K562 (cell line): ENCODE results near the gene NF1.

Source experiments
- CCNT2 ChIP-seq: IDR thresholded peaks from 2 replicates; pipeline ENCODE4 v1.6.1; 2011; ENCODE audit warnings: borderline replicate concordance, low read depth, mild to moderate bottlenecking, moderate library complexity, mixed read lengths, low read length; ENCODE audit not compliant: insufficient read length; ENCODE audit errors: extremely low read depth
- SIRT6 ChIP-seq: IDR thresholded peaks from one replicate; pipeline ENCODE4 v1.6.1; 2012; ENCODE audit warnings: low read depth, mild to moderate bottlenecking, control low read depth, inconsistent platforms, low read length, moderate library complexity
- ZNF140 ChIP-seq: fragments of 250-450 bp; sonication (Bioruptor Pico); IDR thresholded peaks from 2 replicates; pipeline ENCODE4 v1.8.0; 2021; ENCODE audit warnings: moderate library complexity, mild to moderate bottlenecking, inconsistent platforms
- TF ChIP-seq, protein P1 (sequence below): sonication (generic); formaldehyde crosslinking; IDR thresholded peaks from 2 replicates; pipeline ENCODE4 v1.5.0; 2020; ENCODE audit warnings: missing genetic modification reagents
- TF ChIP-seq, protein P2 (sequence below), 2 experiments: fragments of 450-650 bp in 1 of 2; IDR thresholded peaks; 2 replicates each; pipeline ENCODE4 v1.6.1; 2011 to 2017; ENCODE audit warnings: low read depth in 2 of 2, antibody characterized with exemption in 1 of 2, borderline replicate concordance in 1 of 2, low read length in 1 of 2, mild to moderate bottlenecking in 1 of 2, mixed read lengths in 1 of 2; ENCODE audit not compliant: control insufficient read depth in 1 of 2

GRCh38 chr17:31275116-31275515 lies 180.3 kb downstream of the NF1 start:
- TF ChIP-seq SIRT6 (no peak), ZNF140 (CRISPR knock-in tag) (no peak), CCNT2 (no peak)
- TF ChIP-seq, protein P1, sequence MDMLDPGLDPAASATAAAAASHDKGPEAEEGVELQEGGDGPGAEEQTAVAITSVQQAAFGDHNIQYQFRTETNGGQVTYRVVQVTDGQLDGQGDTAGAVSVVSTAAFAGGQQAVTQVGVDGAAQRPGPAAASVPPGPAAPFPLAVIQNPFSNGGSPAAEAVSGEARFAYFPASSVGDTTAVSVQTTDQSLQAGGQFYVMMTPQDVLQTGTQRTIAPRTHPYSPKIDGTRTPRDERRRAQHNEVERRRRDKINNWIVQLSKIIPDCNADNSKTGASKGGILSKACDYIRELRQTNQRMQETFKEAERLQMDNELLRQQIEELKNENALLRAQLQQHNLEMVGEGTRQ (CRISPR knock-in tag) = no peak
- TF ChIP-seq, protein P2, sequence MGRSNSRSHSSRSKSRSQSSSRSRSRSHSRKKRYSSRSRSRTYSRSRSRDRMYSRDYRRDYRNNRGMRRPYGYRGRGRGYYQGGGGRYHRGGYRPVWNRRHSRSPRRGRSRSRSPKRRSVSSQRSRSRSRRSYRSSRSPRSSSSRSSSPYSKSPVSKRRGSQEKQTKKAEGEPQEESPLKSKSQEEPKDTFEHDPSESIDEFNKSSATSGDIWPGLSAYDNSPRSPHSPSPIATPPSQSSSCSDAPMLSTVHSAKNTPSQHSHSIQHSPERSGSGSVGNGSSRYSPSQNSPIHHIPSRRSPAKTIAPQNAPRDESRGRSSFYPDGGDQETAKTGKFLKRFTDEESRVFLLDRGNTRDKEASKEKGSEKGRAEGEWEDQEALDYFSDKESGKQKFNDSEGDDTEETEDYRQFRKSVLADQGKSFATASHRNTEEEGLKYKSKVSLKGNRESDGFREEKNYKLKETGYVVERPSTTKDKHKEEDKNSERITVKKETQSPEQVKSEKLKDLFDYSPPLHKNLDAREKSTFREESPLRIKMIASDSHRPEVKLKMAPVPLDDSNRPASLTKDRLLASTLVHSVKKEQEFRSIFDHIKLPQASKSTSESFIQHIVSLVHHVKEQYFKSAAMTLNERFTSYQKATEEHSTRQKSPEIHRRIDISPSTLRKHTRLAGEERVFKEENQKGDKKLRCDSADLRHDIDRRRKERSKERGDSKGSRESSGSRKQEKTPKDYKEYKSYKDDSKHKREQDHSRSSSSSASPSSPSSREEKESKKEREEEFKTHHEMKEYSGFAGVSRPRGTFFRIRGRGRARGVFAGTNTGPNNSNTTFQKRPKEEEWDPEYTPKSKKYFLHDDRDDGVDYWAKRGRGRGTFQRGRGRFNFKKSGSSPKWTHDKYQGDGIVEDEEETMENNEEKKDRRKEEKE (IDR thresholded peaks at IDR 0.05; ENCODE audit: borderline replicate concordance in 1 of 2, control insufficient read depth in 1 of 2, low read depth in 2 of 2, low read length in 1 of 2) = no peak
